ENCODE data around the gene DAAM2. TPM values are rescaled to one million over a fixed set of nuclear protein-coding genes. Genes with fewer than 3 reads are reported as not detected.

Gene DAAM2
- total RNA-seq, 3 donors from 2014 or later, result 16.2 to 59.5 (median 41.3) TPM

DNA sequence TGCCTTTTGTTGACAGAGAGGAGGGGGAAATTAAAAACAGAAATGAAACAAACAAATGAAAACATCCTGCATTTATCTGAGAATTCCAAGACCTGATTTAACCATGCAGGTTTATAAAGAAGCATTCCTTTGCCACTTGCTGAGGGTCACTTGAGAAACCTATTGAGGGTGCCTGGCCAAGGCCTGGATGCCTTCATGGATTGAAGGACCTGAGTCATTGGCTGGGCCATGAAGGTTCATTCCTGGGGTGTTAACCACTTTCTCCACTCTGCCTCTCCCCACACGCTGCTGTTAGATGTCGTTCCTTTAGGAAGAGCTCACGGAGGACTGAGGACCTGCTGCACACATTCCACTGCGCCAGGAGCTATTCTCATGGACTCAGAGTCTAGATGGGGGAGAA lies 49.7 kb downstream of the DAAM2 start:
- Histone ChIP-seq H3K27me3 (no peaks in the 10 kb centered on the region), H3K9me3 (no peaks in the 10 kb centered on the region), H3K4me3 (no peak overlapping the region), H3K36me3 (no peaks in the 10 kb centered on the region), H3K27ac (no peak overlapping the region), H3K4me1 (no peaks in the 10 kb centered on the region)
- intact Hi-C loops (cut with DNase I; ENCODE audit: low total_unique reads), result no loop called here
- no peak for DNase-seq (ENCODE audit: low spot score in 2 of 2)
- TF ChIP-seq POLR2AphosphoS5 (IDR thresholded peaks at IDR 0.05), result no peak
- TF ChIP-seq, protein P1, sequence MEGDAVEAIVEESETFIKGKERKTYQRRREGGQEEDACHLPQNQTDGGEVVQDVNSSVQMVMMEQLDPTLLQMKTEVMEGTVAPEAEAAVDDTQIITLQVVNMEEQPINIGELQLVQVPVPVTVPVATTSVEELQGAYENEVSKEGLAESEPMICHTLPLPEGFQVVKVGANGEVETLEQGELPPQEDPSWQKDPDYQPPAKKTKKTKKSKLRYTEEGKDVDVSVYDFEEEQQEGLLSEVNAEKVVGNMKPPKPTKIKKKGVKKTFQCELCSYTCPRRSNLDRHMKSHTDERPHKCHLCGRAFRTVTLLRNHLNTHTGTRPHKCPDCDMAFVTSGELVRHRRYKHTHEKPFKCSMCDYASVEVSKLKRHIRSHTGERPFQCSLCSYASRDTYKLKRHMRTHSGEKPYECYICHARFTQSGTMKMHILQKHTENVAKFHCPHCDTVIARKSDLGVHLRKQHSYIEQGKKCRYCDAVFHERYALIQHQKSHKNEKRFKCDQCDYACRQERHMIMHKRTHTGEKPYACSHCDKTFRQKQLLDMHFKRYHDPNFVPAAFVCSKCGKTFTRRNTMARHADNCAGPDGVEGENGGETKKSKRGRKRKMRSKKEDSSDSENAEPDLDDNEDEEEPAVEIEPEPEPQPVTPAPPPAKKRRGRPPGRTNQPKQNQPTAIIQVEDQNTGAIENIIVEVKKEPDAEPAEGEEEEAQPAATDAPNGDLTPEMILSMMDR (IDR thresholded peaks at IDR 0.05), result no peak
- no peak for TF ChIP-seq POLR2A (IDR thresholded peaks at IDR 0.05)

DNA sequence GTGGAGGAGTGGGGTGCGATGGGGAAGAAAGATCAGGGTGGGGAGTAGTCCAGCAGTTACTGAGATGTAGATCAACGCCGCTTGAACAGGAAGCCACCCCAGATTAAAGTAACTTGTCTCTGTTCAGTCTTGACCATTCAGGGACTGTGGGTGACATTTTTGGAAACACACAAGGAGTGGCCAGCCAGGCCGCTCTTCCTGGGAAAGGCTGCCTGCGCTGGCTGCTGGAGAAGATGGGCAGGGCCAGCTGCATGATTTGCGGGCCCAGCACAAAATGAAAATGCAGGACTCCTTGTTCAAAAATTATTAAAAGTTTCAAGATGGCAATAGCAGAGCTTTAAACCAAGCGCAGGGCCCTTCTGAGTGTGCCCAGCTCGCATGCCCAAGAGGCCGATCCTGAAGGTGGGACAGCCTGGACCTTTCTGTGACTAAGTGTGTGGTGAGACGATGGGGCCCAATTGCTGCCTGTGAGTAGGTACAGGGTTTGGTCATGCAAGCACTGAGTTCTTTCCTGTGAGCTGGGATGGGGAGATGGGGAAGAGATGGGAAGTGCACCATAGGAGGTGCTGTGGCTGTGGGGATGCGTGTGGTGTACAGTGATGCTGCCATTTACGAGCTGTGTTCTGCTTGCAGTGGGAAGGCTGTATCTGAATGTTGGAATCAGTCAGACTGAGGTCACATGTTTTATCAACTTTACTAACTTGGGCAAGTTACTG lies 51.3 kb downstream of the DAAM2 start:
- intact Hi-C loops (cut with DNase I; ENCODE audit: low total_unique reads), result no loop called here
- no peak overlapping the region for H3K4me3 ChIP-seq
- DNase-seq (ENCODE audit: low spot score in 2 of 2), result no peak
- H3K4me1 ChIP-seq, result no peaks in the 10 kb centered on the region
- TF ChIP-seq POLR2AphosphoS5 (IDR thresholded peaks at IDR 0.05) (no peak), POLR2A (IDR thresholded peaks at IDR 0.05) (no peak)
- TF ChIP-seq, protein P1 (IDR thresholded peaks at IDR 0.05), result no peak
- peak overlapping the region in 1 of 2 donors; percentile 28 for H3K27ac ChIP-seq
- H3K27me3 ChIP-seq, result no peaks in the 10 kb centered on the region
- no peaks in the 10 kb centered on the region for H3K36me3 ChIP-seq
- H3K9me3 ChIP-seq, result no peaks in the 10 kb centered on the region

DNA sequence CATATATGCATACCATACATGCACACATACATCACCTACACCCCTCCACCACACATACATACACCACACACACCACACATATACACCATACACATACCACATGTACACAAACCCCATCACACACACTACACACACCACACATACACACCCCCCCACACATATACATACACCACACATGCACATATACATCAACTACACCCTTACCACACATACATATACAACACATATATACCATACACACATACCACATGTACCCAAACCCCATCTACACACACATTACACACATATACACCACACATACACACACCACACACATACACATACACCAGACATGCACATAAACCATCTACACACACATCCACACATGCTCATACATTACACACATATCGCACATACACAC lies 52.7 kb downstream of the DAAM2 start:
- TF ChIP-seq POLR2A (IDR thresholded peaks at IDR 0.05) (no peak), POLR2AphosphoS5 (IDR thresholded peaks at IDR 0.05) (no peak)
- TF ChIP-seq, protein P1 (IDR thresholded peaks at IDR 0.05), result no peak
- no peaks in the 10 kb centered on the region for H3K27me3 ChIP-seq
- no peaks in the 10 kb centered on the region for H3K9me3 ChIP-seq
- DNase-seq (ENCODE audit: low spot score in 2 of 2), result no peak
- no peak overlapping the region for H3K4me3 ChIP-seq
- H3K36me3 ChIP-seq, result no peaks in the 10 kb centered on the region
- peak overlapping the region in 1 of 2 donors; percentile 12 for H3K27ac ChIP-seq
- no peaks in the 10 kb centered on the region for H3K4me1 ChIP-seq
- intact Hi-C loops (cut with DNase I; ENCODE audit: low total_unique reads), result no loop called here

DNA sequence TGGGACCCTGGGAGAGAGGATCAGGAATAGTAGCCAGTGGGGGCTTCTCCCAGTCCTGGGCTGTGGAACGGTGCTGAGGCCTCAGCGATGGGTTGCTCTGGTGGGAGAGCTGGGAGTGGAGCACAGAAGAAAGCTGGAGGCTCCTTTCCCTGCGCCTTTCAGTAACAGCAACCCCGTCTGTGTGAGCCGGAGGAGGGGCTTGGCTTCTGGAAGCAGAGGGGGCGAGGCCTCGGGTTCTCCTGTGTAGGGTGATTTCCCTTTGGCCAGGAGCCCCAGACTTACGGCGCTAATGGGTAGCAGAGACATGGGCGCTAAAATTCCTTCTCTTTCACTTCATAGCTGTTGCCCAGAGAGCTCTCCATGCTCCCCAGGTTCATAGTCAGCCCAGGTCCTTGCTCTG lies 55.0 kb downstream of the DAAM2 start:
- Histone ChIP-seq H3K27ac (peak overlapping the region in 1 of 2 donors; percentile 55), H3K9me3 (no peaks in the 10 kb centered on the region), H3K27me3 (no peaks in the 10 kb centered on the region), H3K36me3 (no peaks in the 10 kb centered on the region), H3K4me3 (peak overlapping the region in 1 of 3 donors; percentile 33), H3K4me1 (no peaks in the 10 kb centered on the region)
- DNase-seq (ENCODE audit: low spot score in 2 of 2), result no peak
- intact Hi-C loops (cut with DNase I; ENCODE audit: low total_unique reads), result no loop called here
- TF ChIP-seq, protein P1 (IDR thresholded peaks at IDR 0.05), result no peak
- TF ChIP-seq POLR2AphosphoS5 (IDR thresholded peaks at IDR 0.05), result no peak
- TF ChIP-seq POLR2A (IDR thresholded peaks at IDR 0.05), result no peak

GRCh38 chr6:39848171-39848570 lies 56.0 kb downstream of the DAAM2 start:
- H3K9me3 ChIP-seq, result no peaks in the 10 kb centered on the region
- H3K4me3 ChIP-seq, result no peak overlapping the region
- no peaks in the 10 kb centered on the region for H3K4me1 ChIP-seq
- no peak for DNase-seq (ENCODE audit: low spot score in 2 of 2)
- no peaks in the 10 kb centered on the region for H3K27me3 ChIP-seq
- H3K27ac ChIP-seq, result no peak overlapping the region
- intact Hi-C loops (cut with DNase I; ENCODE audit: low total_unique reads), result no loop called here
- H3K36me3 ChIP-seq, result no peaks in the 10 kb centered on the region
- TF ChIP-seq, protein P1 (IDR thresholded peaks at IDR 0.05), result no peak
- no peak for TF ChIP-seq POLR2A (IDR thresholded peaks at IDR 0.05)
- no peak for TF ChIP-seq POLR2AphosphoS5 (IDR thresholded peaks at IDR 0.05)

Data from breast epithelium (tissue), 4 donors.